GM18861 (cell line): ENCODE data around the gene SPZ1.
"Not testable (repeated sequence)": the region's sequence is repeated elsewhere in the genome, so short reads cannot be mapped to it uniquely, and the experiment has no call there.

Experiments
- ATAC-seq: cut with Tn5 transposase; IDR thresholded peaks from one replicate; pipeline ENCODE4 v1.9.1; 2021; ENCODE audit not compliant: unreplicated experiment

The SPZ1 gene

DNA sequence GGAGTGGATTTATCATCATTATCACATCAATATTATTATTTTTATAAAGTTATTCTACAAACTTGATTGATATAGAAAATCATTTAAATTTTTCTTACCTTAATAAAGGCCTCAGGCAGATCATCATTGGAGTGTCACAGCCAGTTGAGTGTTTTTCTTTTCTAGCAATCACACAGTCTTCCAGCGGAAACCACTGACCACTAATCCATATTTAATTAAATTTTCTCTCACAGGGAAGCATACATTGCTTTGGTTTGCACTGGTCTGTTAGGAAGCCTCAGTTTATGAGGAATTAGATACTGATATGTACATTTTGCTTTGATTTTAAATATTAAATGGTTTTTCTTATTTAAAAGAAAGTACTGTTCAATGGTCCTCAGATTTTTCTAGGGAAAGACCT, 6.7 kb downstream of the SPZ1 start:
- no peak for ATAC-seq

- ATAC-seq = no peak
These were observed 17.6 kb downstream of the SPZ1 start for GRCh38 chr5:80337379-80337778.

DNA sequence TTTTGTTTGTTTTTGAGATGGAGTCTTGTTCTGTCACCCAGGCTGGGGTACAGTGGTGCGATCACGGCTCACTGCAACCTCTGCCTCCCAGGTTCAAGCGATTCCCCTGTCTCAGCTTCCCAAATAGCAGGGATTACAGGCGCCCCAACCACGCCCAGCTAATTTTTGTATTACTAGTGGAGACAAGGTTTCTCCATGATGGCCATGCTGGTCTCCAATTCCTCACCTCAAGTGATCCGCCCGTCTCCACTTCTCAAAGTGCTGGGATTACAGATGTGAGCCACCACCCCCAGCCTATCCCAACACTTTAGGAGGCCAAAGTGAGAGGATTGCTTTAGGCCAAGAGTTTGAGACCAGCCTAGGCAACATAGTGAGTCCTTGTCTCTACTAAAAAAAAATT, 19.3 kb downstream of the SPZ1 start:
- no peak for ATAC-seq

- ATAC-seq = no peak
These were observed 21.4 kb downstream of the SPZ1 start for GRCh38 chr5:80341016-80341775.

- ATAC-seq = no peak
These were observed 23.3 kb downstream of the SPZ1 start for GRCh38 chr5:80343067-80343466.

DNA sequence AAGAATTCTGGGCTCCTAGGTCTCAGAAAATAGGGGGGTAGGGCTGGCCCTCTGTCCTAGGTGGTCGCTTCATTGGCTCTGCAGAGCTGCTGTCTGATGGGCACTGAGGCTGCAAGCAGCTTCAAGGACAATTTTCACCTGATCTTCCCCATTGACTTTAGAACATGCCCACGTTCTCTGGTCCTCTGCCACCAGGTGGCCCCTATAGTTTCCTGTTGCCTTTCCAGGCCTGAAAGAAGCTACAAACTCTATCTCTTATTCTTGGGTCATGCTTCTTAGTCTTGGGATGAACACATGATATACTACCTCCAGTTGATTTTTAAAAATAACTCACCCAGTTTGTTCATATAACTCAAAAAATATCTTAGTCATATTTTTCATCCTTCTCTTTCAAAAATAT, 26.3 kb downstream of the SPZ1 start:
- ATAC-seq = no peak

DNA sequence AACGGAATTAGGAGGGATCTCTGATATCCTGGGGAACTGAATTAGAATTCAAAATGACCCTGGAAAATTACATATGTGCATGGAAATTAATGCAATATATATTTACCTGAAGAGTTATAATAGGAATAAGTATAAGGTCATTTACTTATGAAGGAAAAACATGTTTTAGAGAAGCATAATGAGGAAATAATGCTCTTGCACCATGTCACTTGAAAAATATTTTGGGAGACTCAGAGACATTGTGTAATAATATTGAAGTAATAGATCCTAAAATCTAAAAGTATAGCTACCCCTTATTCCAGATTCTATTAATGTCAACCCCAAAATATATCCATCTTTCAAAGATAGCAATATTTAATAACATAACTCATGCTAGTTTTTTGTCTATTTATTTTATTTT, 28.4 kb downstream of the SPZ1 start:
- ATAC-seq = no peak

DNA sequence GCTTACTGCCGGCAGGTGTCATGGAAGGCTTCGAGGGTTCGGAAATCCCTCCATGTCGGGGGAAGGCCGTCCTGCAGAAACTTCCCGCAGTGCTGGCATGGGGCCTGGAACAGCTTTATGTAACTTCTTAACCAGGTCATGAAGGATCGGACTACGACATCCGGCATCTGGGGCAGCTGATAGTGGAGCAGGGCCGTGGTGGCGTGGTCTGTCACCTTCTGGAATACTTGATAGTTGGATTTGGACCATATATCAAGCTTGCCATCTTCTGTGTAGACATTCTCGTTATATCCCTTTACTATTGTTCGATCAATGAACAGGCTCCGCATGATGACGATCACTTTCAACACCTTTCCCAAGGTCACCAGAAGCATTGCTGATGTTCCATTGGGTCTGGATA, 31.2 kb downstream of the SPZ1 start:
- not testable (repeated sequence) for ATAC-seq

DNA sequence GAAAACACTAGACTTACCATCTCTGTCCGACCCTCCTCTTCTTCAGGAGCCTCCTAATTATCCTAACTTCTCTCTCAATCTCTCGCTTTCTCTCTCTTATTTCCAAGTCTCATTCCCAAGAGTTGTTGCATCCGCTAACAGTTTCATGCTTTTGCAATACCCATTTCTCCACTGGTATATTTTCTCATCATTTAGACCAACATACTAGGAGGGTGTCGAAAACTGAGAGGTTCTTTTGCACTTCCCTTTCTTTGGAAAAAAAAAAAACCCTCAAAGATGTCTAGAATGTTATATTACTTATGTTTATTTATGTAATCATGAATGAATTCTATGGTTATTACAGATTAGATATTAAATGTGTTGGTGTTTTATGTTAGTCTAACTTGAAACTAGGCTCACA, 35.9 kb downstream of the SPZ1 start:
- ATAC-seq = no peak

DNA sequence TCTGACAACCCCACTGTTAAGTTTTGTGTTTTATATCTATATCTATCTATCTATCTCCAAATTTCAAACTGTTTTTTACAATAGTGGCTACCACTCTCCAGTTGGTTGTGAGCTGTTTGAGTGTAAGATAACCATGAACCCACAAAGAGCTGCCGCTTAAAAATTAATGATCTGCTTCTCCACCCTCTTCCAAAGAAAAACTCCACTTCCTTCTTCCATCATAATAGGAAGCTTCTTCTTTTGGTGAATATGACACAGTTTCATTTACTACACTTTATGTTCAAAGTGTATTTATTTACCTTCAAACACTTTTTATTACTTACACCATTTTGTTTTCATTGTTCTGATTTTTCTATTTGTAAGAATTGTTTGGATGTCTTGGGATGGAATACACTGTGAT, 37.9 kb downstream of the SPZ1 start:
- ATAC-seq = no peak

GRCh38 chr5:80360914-80361444, 41.2 kb downstream of the SPZ1 start:
- no peak for ATAC-seq

GRCh38 chr5:80364892-80365291, 45.1 kb downstream of the SPZ1 start:
- no peak for ATAC-seq

- no peak for ATAC-seq
These were observed 49.1 kb downstream of the SPZ1 start for GRCh38 chr5:80368661-80369480.

- no peak for ATAC-seq
These were observed 49.7 kb downstream of the SPZ1 start for GRCh38 chr5:80369521-80369920.

DNA sequence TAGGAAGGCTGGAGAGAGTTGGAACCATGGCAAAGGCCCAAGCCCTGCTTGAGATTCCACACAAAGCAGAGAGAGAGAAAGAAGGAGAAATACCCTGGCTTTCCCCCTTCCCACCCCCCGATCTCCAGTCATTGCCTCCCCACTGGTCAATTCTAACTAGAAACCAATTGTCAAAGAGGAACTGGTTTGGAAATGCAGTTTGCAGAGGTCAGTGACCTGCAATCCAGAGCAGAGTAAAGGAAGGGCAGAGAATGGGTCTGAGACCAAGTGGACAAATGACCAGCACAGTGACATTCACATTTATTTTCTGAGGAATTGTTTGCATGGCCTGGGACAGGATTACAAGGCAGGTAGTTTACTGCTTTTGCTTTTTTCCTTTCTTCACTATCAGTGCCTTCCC, 50.6 kb downstream of the SPZ1 start:
- no peak for ATAC-seq
